ENCODE measurements around the gene PDXK.
A peak's percentile ranks its signal among the peaks of the same experiment; 100 is the strongest.

DNA sequence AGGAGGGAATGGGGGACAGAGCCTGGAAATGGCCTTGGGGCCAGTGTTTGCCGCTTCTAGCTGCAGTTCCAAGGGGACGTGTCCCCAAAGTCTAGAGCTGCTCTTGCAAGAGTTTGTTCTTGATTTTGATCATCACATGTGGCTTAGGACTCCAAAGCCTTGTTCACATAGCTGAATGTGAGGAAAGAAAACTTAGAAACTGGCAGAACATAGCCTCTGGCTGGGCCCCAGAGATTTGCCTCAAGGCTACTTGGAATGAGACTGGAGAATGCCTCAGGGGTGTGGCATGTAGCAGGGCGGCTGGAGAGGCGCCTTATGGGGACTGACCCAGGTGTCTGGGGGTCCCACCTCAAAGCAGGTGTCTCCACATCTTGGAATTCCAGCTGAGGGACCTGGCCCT lies 2.3 kb downstream of the PDXK start:
- TF ChIP-seq, protein P1, sequence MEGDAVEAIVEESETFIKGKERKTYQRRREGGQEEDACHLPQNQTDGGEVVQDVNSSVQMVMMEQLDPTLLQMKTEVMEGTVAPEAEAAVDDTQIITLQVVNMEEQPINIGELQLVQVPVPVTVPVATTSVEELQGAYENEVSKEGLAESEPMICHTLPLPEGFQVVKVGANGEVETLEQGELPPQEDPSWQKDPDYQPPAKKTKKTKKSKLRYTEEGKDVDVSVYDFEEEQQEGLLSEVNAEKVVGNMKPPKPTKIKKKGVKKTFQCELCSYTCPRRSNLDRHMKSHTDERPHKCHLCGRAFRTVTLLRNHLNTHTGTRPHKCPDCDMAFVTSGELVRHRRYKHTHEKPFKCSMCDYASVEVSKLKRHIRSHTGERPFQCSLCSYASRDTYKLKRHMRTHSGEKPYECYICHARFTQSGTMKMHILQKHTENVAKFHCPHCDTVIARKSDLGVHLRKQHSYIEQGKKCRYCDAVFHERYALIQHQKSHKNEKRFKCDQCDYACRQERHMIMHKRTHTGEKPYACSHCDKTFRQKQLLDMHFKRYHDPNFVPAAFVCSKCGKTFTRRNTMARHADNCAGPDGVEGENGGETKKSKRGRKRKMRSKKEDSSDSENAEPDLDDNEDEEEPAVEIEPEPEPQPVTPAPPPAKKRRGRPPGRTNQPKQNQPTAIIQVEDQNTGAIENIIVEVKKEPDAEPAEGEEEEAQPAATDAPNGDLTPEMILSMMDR (IDR thresholded peaks at IDR 0.05) = no peak
- peak in 1 of 3 donors; percentile 8 for TF ChIP-seq POLR2A (IDR thresholded peaks at IDR 0.05)

All from body of pancreas (tissue), 4 donors.